ENCODE measurements around the gene LRRC17. TPM values are rescaled to one million over a fixed set of nuclear protein-coding genes. Genes with fewer than 3 reads are reported as not detected.
A peak's percentile ranks its signal among the peaks of the same experiment; 100 is the strongest.

LRRC17 gene
- total and polyA plus RNA-seq, 9 of the 15 experiments (the other 6 are each of a cell fraction or from before 2014, with no cell fraction given) = 0.03 to 0.18 (median 0.12) TPM; not detected in 5

DNA sequence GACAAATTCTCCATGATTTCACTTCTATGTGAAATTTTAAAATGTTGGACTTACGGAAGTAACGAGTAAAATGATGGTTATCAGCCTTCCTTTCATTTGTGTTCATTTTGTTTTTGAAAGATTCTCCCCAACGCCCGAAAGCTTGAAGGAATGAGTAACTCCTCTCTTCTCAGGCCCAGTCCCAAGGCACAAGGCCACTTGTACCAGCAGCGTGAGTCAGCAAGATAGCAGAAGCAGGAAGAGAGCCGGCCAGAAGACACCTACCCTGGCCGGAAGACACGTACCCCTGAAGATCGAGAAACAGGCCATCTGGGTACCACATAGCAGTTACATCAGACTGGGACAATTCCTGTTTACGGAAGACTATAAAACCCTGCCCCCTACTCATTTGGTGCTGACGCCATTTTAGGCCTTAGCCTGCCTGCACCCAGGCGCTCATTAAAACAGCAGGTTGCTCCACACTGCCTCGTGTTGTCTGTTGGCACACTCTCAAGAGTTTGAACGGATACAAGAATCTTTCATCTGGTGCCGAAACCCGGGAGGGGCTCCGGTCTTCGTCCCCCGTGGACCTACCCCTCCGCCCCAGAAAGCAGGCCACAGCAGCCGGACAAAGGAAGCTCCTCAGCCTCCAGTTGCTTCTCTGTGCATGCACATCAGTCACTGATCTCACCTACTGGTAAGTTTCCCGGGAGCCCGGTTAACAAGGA is 60.4 kb downstream of the LRRC17 start (continued):
- TF ChIP-seq, protein P1, sequence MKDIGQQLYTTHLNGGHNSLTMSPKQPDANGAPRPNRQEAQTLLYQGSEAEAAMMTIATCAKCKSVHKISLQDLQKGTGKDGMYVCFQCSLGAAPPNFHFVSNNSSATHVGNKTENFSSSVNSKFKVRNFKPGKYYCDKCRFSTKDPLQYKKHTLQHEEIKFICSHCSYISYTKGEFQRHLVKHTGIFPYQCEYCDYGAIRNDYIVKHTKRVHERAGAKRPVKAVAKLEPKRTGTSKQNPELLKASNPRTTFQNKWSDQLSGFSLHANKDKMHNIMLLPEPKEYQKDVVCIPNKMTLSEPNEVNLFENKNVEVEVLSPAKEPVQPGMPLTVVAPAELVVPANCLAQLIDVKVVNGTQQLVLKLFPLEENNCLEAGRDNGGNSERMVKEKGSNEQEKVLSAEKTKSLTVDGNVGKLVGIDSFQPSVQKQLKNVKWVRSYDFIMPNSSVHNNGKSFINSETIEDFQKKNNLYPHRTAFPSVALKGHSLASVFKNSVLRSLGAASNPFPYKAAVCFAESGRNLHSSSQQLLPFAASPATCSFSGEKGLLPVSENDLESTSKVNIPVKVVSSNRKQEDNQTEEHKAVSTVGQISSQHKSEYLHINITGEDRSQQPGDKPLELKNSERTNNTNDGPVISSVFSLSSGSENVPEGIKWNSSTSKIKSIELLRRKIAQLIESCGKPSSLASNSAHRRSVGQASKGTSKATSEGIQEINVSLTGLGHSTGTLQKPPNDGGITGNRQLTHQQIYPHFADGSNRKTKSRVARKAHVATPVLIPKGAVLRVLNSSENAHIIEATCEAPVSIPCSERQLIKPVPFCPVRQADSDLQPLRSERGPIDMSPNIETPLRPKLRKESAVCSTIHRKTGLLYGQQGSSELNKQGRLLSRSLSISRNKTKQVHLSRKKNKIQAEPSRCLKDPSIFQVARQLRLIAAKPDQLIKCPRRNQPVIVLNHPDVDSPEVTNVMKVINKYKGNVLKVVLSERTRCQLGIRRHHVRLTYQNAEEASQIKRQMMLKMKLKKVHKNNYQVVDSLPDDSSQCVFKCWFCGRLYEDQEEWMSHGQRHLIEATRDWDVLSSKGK (CRISPR knock-in tag; IDR thresholded peaks at IDR 0.05) = no peak
- TF ChIP-seq ZNF3 (CRISPR knock-in tag; IDR thresholded peaks at IDR 0.05) (no peak), CHD2 (IDR thresholded peaks at IDR 0.05; ENCODE audit: low read depth, low read length) (no peak), POLR3A (IDR thresholded peaks at IDR 0.05; ENCODE audit: borderline replicate concordance, extremely low read depth, insufficient read depth, insufficient read length) (no peak), PHB2 (IDR thresholded peaks at IDR 0.05; ENCODE audit: low read depth) (no peak), TRIM24 (IDR thresholded peaks at IDR 0.05) (peak in 1 of 2 experiments; percentile 85; a peak in 3 of 4 replicates), DACH1 (IDR thresholded peaks at IDR 0.05; ENCODE audit: partially characterized antibody) (no peak), GABPB2 (CRISPR knock-in tag; conservative IDR thresholded peaks at IDR 0.05) (no peak), ETV1 (tag; conservative IDR thresholded peaks at IDR 0.05; ENCODE audit: low read depth) (peak; percentile 99), SREBF1 (IDR thresholded peaks at IDR 0.05; ENCODE audit: borderline replicate concordance, low read depth, low read length) (no peak), MYBL2 (IDR thresholded peaks at IDR 0.05; ENCODE audit: low read depth) (peak; percentile 92), MYBL2 (CRISPR knock-in tag; IDR thresholded peaks at IDR 0.05; ENCODE audit: borderline replicate concordance) (no peak), E2F3 (CRISPR knock-in tag; IDR thresholded peaks at IDR 0.05) (no peak), PHTF2 (CRISPR knock-in tag; IDR thresholded peaks at IDR 0.05) (no peak), TBL1XR1 (IDR thresholded peaks at IDR 0.05; ENCODE audit: low read length in 2 of 2) (peak in 1 of 2 experiments; percentile 68; a peak in 2 of 4 replicates), SMC3 (conservative IDR thresholded peaks at IDR 0.05; ENCODE audit: insufficient read depth, low read depth, low read length) (no peak)
- TF ChIP-seq, protein P2, sequence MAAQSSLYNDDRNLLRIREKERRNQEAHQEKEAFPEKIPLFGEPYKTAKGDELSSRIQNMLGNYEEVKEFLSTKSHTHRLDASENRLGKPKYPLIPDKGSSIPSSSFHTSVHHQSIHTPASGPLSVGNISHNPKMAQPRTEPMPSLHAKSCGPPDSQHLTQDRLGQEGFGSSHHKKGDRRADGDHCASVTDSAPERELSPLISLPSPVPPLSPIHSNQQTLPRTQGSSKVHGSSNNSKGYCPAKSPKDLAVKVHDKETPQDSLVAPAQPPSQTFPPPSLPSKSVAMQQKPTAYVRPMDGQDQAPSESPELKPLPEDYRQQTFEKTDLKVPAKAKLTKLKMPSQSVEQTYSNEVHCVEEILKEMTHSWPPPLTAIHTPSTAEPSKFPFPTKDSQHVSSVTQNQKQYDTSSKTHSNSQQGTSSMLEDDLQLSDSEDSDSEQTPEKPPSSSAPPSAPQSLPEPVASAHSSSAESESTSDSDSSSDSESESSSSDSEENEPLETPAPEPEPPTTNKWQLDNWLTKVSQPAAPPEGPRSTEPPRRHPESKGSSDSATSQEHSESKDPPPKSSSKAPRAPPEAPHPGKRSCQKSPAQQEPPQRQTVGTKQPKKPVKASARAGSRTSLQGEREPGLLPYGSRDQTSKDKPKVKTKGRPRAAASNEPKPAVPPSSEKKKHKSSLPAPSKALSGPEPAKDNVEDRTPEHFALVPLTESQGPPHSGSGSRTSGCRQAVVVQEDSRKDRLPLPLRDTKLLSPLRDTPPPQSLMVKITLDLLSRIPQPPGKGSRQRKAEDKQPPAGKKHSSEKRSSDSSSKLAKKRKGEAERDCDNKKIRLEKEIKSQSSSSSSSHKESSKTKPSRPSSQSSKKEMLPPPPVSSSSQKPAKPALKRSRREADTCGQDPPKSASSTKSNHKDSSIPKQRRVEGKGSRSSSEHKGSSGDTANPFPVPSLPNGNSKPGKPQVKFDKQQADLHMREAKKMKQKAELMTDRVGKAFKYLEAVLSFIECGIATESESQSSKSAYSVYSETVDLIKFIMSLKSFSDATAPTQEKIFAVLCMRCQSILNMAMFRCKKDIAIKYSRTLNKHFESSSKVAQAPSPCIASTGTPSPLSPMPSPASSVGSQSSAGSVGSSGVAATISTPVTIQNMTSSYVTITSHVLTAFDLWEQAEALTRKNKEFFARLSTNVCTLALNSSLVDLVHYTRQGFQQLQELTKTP (IDR thresholded peaks at IDR 0.05; ENCODE audit: low read depth in 1 of 2, partially characterized antibody in 2 of 2) = peak in 1 of 2 experiments; percentile 73
- TF ChIP-seq, protein P3, sequence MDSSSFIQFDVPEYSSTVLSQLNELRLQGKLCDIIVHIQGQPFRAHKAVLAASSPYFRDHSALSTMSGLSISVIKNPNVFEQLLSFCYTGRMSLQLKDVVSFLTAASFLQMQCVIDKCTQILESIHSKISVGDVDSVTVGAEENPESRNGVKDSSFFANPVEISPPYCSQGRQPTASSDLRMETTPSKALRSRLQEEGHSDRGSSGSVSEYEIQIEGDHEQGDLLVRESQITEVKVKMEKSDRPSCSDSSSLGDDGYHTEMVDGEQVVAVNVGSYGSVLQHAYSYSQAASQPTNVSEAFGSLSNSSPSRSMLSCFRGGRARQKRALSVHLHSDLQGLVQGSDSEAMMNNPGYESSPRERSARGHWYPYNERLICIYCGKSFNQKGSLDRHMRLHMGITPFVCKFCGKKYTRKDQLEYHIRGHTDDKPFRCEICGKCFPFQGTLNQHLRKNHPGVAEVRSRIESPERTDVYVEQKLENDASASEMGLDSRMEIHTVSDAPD (CRISPR knock-in tag; IDR thresholded peaks at IDR 0.05) = no peak
- TF ChIP-seq, protein P4, sequence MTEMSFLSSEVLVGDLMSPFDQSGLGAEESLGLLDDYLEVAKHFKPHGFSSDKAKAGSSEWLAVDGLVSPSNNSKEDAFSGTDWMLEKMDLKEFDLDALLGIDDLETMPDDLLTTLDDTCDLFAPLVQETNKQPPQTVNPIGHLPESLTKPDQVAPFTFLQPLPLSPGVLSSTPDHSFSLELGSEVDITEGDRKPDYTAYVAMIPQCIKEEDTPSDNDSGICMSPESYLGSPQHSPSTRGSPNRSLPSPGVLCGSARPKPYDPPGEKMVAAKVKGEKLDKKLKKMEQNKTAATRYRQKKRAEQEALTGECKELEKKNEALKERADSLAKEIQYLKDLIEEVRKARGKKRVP (CRISPR knock-in tag; IDR thresholded peaks at IDR 0.05) = peak; percentile 87
